Measurements from ENCODE around the gene SFXN4. TPM values are rescaled to one million over a fixed set of nuclear protein-coding genes. Genes with fewer than 3 reads are reported as not detected.
A peak's percentile ranks its signal among the peaks of the same experiment; 100 is the strongest.

The SFXN4 gene
- total and polyA plus RNA-seq, 4 donors, result 12.4 to 34.1 (median 24.1) TPM

DNA sequence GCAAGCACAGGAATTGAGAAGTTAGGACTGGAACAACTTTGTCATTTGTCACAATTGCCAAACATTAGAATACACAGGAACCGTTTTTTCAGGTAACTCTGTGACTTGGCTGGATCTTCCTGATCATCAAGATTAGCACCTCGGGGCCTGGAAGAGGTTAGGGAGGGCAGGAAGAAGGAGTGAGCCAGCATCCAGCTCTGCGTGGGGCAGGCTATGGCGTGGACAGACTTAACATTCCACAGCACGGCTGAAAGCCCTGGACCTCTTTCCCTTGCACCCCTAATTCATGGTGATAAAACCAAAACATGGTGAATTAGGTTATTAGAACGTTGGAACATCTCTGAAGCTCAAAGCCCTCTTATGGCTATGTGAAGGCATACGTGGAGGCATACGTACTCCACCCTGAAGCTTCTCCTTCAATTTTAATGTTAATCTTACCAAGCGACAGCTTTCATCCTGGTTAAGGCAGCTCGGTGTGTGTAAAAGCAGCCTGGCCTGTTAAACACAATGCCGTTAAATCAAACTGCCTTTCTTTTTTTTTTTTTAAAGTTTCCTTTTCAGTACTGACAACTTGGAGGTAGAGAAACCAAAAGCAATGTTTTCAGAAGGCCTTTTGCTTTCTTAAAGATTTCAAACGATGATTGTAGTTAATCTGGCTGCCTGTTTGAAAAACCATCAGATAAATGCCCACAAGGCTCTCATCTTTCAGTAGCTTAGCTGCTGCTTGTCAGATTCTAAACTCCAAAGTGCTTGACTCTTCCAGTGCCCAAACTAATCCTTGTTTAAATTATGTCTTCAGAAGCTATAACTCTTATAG lies 46.3 kb upstream of the SFXN4 start:
- peaks cover 0 to 2% (median 0%) of the 10 kb centered on the region in 4 donors for H3K36me3 ChIP-seq (ENCODE audit: control insufficient read depth in 4 of 4, insufficient read depth in 3 of 4, low read depth in 1 of 4, low read length in 3 of 4)
- 59% methylated on average over 12 of the region's 12 CpGs for WGBS
- H3K9ac ChIP-seq (ENCODE audit: low read depth in 1 of 2, low read length in 2 of 2), result peak overlapping the region in 1 of 2 donors; percentile 73
- H3K27ac ChIP-seq (ENCODE audit: low read depth in 1 of 2, low read length in 2 of 2), result peak overlapping the region; percentile 3 to 27
- peaks cover 0 to 22% (median 16%) of the 10 kb centered on the region in 4 donors for H3K4me1 ChIP-seq (ENCODE audit: control insufficient read depth in 4 of 4, insufficient read depth in 4 of 4, low read length in 3 of 4)
- DNase-seq (ENCODE audit: low spot score), result no peak
- TF ChIP-seq FOXA1 (IDR thresholded peaks at IDR 0.05), result no peak
- TF ChIP-seq, protein P1, sequence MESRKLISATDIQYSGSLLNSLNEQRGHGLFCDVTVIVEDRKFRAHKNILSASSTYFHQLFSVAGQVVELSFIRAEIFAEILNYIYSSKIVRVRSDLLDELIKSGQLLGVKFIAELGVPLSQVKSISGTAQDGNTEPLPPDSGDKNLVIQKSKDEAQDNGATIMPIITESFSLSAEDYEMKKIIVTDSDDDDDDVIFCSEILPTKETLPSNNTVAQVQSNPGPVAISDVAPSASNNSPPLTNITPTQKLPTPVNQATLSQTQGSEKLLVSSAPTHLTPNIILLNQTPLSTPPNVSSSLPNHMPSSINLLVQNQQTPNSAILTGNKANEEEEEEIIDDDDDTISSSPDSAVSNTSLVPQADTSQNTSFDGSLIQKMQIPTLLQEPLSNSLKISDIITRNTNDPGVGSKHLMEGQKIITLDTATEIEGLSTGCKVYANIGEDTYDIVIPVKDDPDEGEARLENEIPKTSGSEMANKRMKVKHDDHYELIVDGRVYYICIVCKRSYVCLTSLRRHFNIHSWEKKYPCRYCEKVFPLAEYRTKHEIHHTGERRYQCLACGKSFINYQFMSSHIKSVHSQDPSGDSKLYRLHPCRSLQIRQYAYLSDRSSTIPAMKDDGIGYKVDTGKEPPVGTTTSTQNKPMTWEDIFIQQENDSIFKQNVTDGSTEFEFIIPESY (IDR thresholded peaks at IDR 0.05), result no peak
- TF ChIP-seq GABPA (IDR thresholded peaks at IDR 0.05 in 1 of 2, conservative IDR thresholded peaks at IDR 0.05 in 1 of 2), result no peak
- no peak for TF ChIP-seq NR2F2 (IDR thresholded peaks at IDR 0.05)
- TF ChIP-seq RAD21 (IDR thresholded peaks at IDR 0.05), result no peak
- TF ChIP-seq, protein P2, sequence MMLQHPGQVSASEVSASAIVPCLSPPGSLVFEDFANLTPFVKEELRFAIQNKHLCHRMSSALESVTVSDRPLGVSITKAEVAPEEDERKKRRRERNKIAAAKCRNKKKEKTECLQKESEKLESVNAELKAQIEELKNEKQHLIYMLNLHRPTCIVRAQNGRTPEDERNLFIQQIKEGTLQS (IDR thresholded peaks at IDR 0.05), result no peak
- no peak for TF ChIP-seq JUND (IDR thresholded peaks at IDR 0.05)
- TF ChIP-seq EGR1 (IDR thresholded peaks at IDR 0.05; ENCODE audit: low read depth in 2 of 2), result no peak
- TF ChIP-seq YY1 (IDR thresholded peaks at IDR 0.05), result no peak
- no peak for TF ChIP-seq HNF4G (IDR thresholded peaks at IDR 0.05)
- TF ChIP-seq SP1 (IDR thresholded peaks at IDR 0.05), result no peak
- TF ChIP-seq HNF4A (conservative IDR thresholded peaks at IDR 0.05), result no peak
- TF ChIP-seq, protein P3, sequence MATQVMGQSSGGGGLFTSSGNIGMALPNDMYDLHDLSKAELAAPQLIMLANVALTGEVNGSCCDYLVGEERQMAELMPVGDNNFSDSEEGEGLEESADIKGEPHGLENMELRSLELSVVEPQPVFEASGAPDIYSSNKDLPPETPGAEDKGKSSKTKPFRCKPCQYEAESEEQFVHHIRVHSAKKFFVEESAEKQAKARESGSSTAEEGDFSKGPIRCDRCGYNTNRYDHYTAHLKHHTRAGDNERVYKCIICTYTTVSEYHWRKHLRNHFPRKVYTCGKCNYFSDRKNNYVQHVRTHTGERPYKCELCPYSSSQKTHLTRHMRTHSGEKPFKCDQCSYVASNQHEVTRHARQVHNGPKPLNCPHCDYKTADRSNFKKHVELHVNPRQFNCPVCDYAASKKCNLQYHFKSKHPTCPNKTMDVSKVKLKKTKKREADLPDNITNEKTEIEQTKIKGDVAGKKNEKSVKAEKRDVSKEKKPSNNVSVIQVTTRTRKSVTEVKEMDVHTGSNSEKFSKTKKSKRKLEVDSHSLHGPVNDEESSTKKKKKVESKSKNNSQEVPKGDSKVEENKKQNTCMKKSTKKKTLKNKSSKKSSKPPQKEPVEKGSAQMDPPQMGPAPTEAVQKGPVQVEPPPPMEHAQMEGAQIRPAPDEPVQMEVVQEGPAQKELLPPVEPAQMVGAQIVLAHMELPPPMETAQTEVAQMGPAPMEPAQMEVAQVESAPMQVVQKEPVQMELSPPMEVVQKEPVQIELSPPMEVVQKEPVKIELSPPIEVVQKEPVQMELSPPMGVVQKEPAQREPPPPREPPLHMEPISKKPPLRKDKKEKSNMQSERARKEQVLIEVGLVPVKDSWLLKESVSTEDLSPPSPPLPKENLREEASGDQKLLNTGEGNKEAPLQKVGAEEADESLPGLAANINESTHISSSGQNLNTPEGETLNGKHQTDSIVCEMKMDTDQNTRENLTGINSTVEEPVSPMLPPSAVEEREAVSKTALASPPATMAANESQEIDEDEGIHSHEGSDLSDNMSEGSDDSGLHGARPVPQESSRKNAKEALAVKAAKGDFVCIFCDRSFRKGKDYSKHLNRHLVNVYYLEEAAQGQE (IDR thresholded peaks at IDR 0.05), result no peak
- TF ChIP-seq, protein P4, sequence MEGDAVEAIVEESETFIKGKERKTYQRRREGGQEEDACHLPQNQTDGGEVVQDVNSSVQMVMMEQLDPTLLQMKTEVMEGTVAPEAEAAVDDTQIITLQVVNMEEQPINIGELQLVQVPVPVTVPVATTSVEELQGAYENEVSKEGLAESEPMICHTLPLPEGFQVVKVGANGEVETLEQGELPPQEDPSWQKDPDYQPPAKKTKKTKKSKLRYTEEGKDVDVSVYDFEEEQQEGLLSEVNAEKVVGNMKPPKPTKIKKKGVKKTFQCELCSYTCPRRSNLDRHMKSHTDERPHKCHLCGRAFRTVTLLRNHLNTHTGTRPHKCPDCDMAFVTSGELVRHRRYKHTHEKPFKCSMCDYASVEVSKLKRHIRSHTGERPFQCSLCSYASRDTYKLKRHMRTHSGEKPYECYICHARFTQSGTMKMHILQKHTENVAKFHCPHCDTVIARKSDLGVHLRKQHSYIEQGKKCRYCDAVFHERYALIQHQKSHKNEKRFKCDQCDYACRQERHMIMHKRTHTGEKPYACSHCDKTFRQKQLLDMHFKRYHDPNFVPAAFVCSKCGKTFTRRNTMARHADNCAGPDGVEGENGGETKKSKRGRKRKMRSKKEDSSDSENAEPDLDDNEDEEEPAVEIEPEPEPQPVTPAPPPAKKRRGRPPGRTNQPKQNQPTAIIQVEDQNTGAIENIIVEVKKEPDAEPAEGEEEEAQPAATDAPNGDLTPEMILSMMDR (IDR thresholded peaks at IDR 0.05; ENCODE audit: low read depth, low read length, missing input control), result no peak
- TF ChIP-seq TAF1 (conservative IDR thresholded peaks at IDR 0.05), result no peak
- TF ChIP-seq RXRA (IDR thresholded peaks at IDR 0.05), result no peak
- no peak for TF ChIP-seq FOXA2 (IDR thresholded peaks at IDR 0.05)
- TF ChIP-seq, protein P5, sequence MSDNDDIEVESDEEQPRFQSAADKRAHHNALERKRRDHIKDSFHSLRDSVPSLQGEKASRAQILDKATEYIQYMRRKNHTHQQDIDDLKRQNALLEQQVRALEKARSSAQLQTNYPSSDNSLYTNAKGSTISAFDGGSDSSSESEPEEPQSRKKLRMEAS (IDR thresholded peaks at IDR 0.05), result no peak
- H3K27me3 ChIP-seq (ENCODE audit: control insufficient read depth in 4 of 4, insufficient read depth in 4 of 4, low read length in 3 of 4), result no peaks in the 10 kb centered on the region
- no peaks in the 10 kb centered on the region for H3K9me3 ChIP-seq (ENCODE audit: control insufficient read depth in 4 of 4, low read length in 3 of 4)
- no peak overlapping the region for H3K4me3 ChIP-seq (ENCODE audit: low read depth in 1 of 3, low read length in 3 of 3)
